ENCODE data around the gene NELL2. TPM values are rescaled to one million over a fixed set of nuclear protein-coding genes. Genes with fewer than 3 reads are reported as not detected.

NELL2 gene
- total RNA-seq, 4 donors from 2014 or later: 0.51 to 4.2 (median 1.8) TPM

GRCh38 chr12:44863867-44864266 lies 12.2 kb downstream of the NELL2 start:
- no peak for TF ChIP-seq CTCF (IDR thresholded peaks at IDR 0.05; ENCODE audit: low read depth)

- no peak for TF ChIP-seq CTCF (IDR thresholded peaks at IDR 0.05; ENCODE audit: low read depth)
These were observed 16.0 kb downstream of the NELL2 start for GRCh38 chr12:44859998-44860689.

GRCh38 chr12:44858226-44858855 lies 17.8 kb downstream of the NELL2 start:
- TF ChIP-seq CTCF (IDR thresholded peaks at IDR 0.05; ENCODE audit: low read depth): no peak

- TF ChIP-seq CTCF (IDR thresholded peaks at IDR 0.05; ENCODE audit: low read depth): no peak
These were observed 23.6 kb downstream of the NELL2 start for GRCh38 chr12:44852483-44852882.

DNA sequence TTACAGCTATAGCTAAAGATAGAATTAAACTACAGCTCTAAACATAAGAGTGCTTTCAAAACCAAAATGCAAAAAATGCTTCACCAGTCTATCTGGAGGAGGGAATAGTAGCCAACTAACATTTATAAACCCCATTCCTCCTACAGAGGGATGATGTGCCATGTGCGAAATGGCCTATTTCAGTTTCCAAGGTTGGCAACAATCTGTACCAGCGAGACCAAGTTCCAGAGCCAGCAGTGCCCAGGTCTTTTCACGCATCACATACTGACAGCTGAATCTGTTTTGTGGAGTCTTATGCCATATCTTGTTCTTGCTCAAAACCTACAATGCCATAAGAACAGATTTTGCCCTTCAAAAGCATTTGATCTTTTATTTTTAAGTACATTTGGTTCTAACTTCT lies 24.5 kb downstream of the NELL2 start:
- TF ChIP-seq CTCF (IDR thresholded peaks at IDR 0.05; ENCODE audit: low read depth): no peak

GRCh38 chr12:44848703-44849085 lies 27.4 kb downstream of the NELL2 start:
- no peak for TF ChIP-seq CTCF (IDR thresholded peaks at IDR 0.05; ENCODE audit: low read depth)

DNA sequence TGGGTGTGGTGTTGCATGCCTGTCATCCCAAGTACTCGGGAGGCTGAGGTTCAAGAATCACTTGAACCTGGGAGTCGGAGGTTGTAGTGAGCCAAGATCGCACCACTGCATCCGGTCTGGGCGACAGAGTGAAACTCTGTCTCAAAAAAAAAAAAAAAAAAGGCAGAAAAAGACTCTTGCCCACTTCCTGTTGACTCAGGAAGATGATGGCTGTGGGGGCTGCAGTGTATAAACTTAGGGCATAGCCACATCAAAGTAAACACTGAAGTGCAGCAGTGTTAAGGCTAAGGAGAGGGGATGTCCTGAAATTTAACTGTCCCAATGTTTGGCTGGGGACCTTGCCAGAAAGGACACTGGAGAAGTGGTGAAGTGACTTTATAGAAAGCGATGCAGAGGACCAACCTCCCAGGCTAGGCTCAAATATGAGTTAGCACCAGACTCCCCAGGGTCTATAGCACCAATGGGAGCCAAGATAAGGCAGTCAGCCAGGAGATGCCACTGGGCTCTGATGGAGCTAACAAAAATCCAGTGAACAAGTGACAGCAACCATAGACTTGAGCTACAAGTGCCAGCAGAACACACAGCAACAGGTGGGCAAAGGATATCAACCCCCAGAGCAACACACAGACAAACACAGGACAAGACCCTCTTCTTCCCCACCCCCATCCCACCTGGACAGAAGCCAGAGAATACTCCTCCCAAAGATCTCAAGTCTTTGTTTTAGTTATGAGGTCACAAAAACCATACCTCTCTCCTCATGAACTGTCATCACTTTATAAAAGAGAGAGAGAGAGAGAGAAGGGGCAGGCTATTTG lies 28.0 kb downstream of the NELL2 start:
- no peak for TF ChIP-seq CTCF (IDR thresholded peaks at IDR 0.05; ENCODE audit: low read depth)
